H1 (cell line): ENCODE measurements around the gene LRRC49. TPM values are rescaled to one million over a fixed set of nuclear protein-coding genes. Genes with fewer than 3 reads are reported as not detected.
A peak's percentile ranks its signal among the peaks of the same experiment; 100 is the strongest.

Experiments used
- CTCF ChIA-PET: fragments of 300-600 bp; sonication (Branson Sonifier 250); formaldehyde crosslinking; loops from one replicate; lab custom pipeline; 2021; ENCODE audit not compliant: partially characterized antibody; lab: Charles Lee
- POLR2A ChIA-PET: fragments of 300-600 bp; sonication (Branson Sonifier 250); formaldehyde crosslinking; loops from one replicate; lab custom pipeline; 2021; ENCODE audit warnings: inconsistent platforms; ENCODE audit not compliant: partially characterized antibody; lab: Charles Lee
- DNase-seq, 2 experiments: peaks; one replicate each; pipeline versions ENCODE4 v3.0.0 to v3.0.0-alpha.2; 2010 to 2022; ENCODE audit warnings: low spot score in 2 of 2, low read depth in 1 of 2, mixed read lengths in 1 of 2
- FAIRE-seq: peaks from 2 replicates; lab custom pipeline; 2011; peaks lifted over from hg19 to GRCh38; lab: Jason Lieb, UNC
- H2AFZ ChIP-seq: 2 replicates; pipeline ENCODE4 v1.8.1; 2012; ENCODE audit warnings: low read length, inconsistent platforms
- H2AK5ac ChIP-seq: 2 replicates; pipeline ENCODE4 v1.6.1; 2013; ENCODE audit warnings: low read depth, low read length
- H2BK120ac ChIP-seq: replicated peaks from 2 replicates; pipeline ENCODE3; 2013; ENCODE audit warnings: low read depth, low read length, inconsistent platforms
- H2BK12ac ChIP-seq: 2 replicates; pipeline ENCODE4 v1.6.1; 2013; ENCODE audit warnings: low read depth, low read length
- H2BK15ac ChIP-seq: 2 replicates; pipeline ENCODE4 v1.6.1; 2013; ENCODE audit warnings: low read length
- H2BK20ac ChIP-seq: 2 replicates; pipeline ENCODE4 v1.6.1; 2013; ENCODE audit warnings: low read length
- H2BK5ac ChIP-seq: 2 replicates; pipeline ENCODE4 v1.6.1; 2013; ENCODE audit warnings: low read depth, low read length
- H3K14ac ChIP-seq: 2 replicates; pipeline ENCODE4 v1.6.1; 2013; ENCODE audit warnings: inconsistent platforms; ENCODE audit not compliant: insufficient read length
- H3K18ac ChIP-seq: 2 replicates; pipeline ENCODE4 v1.6.1; 2013; ENCODE audit warnings: low read length; ENCODE audit errors: extremely low read depth
- H3K23ac ChIP-seq: 2 replicates; pipeline ENCODE4 v1.6.1; 2013; ENCODE audit warnings: inconsistent platforms; ENCODE audit not compliant: insufficient read length
- H3K23me2 ChIP-seq: 2 replicates; pipeline ENCODE4 v1.6.1; 2013; ENCODE audit warnings: low read depth, low read length
- H3K27ac ChIP-seq: 2 replicates; pipeline ENCODE4 v1.6.1; 2011; ENCODE audit warnings: low read depth, low read length, inconsistent platforms
- H3K27me3 ChIP-seq, 4 experiments: replicated peaks in 1 of 4; 1 replicate in 1 of 4; 2 replicates in 3 of 4; pipeline versions ENCODE4 v1.6.1 to v1.8.1; 2011 to 2013; ENCODE audit warnings: low read length in 3 of 4, mild to moderate bottlenecking in 3 of 4, inconsistent platforms in 2 of 4, mixed read lengths in 2 of 4, moderate library complexity in 1 of 4; ENCODE audit not compliant: control insufficient read depth in 3 of 4, insufficient read depth in 3 of 4; ENCODE audit errors: extremely low read depth in 1 of 4
- H3K36me3 ChIP-seq, 4 experiments: 2 replicates each; pipeline versions ENCODE4 v1.6.1 to v1.8.1; 2011 to 2013; ENCODE audit warnings: mild to moderate bottlenecking in 4 of 4, low read length in 3 of 4, moderate library complexity in 2 of 4, control low read depth in 1 of 4, inconsistent platforms in 1 of 4; ENCODE audit not compliant: insufficient read depth in 4 of 4, control insufficient read depth in 2 of 4
- H3K4ac ChIP-seq: replicated peaks from 2 replicates; pipeline ENCODE3; 2013; ENCODE audit warnings: low read length, low read depth, mixed read lengths, inconsistent platforms; ENCODE audit not compliant: insufficient read length
- H3K4me1 ChIP-seq, 4 experiments: replicated peaks in 1 of 4; 1 replicate in 1 of 4; 2 replicates in 3 of 4; pipeline versions ENCODE4 v1.6.1 to v1.8.1; 2011 to 2013; ENCODE audit warnings: low read length in 3 of 4, inconsistent platforms in 2 of 4, mixed read lengths in 1 of 4; ENCODE audit not compliant: insufficient read depth in 4 of 4, control insufficient read depth in 3 of 4
- H3K4me2 ChIP-seq, 2 experiments: 2 replicates each; pipeline versions ENCODE4 v1.6.1 to v1.8.1; 2011 to 2013; ENCODE audit warnings: low read depth in 2 of 2, low read length in 2 of 2, control low read depth in 1 of 2, inconsistent platforms in 1 of 2, mild to moderate bottlenecking in 1 of 2; ENCODE audit not compliant: insufficient read depth in 1 of 2
- H3K4me3 ChIP-seq, 4 experiments: fragments of 200-600, 300-600 bp in 1 of 4; sonication (generic), shearing (Covaris generic), sonication (Bioruptor Twin) in 1 of 4; 2 replicates each; pipeline versions ENCODE4 v1.5.1 to v1.8.1; 2011 to 2016; ENCODE audit warnings: low read length in 4 of 4, low read depth in 3 of 4, control low read depth in 2 of 4, inconsistent platforms in 2 of 4, mild to moderate bottlenecking in 2 of 4, mixed read lengths in 1 of 4, moderate library complexity in 1 of 4; ENCODE audit not compliant: insufficient read depth in 2 of 4; ENCODE audit errors: extremely low read depth in 1 of 4
- H3K56ac ChIP-seq: replicated peaks from 2 replicates; pipeline ENCODE3; 2013; ENCODE audit warnings: low read depth, mild to moderate bottlenecking, mixed read lengths, low read length, inconsistent platforms; ENCODE audit not compliant: insufficient read length
- H3K79me1 ChIP-seq: 2 replicates; pipeline ENCODE4 v1.6.1; 2013; ENCODE audit warnings: low read depth, low read length, control low read depth
- H3K79me2 ChIP-seq, 2 experiments: 2 replicates each; pipeline versions ENCODE4 v1.6.1 to v1.8.1; 2012 to 2013; ENCODE audit warnings: low read length in 2 of 2, mild to moderate bottlenecking in 2 of 2, inconsistent platforms in 1 of 2; ENCODE audit not compliant: insufficient read depth in 2 of 2, control insufficient read depth in 1 of 2
- H3K9ac ChIP-seq, 4 experiments: replicated peaks in 1 of 4; 1 replicate in 1 of 4; 2 replicates in 3 of 4; pipeline versions ENCODE4 v1.6.1 to v1.8.1; 2011 to 2013; ENCODE audit warnings: low read depth in 3 of 4, low read length in 3 of 4, control low read depth in 2 of 4, mild to moderate bottlenecking in 2 of 4, moderate library complexity in 2 of 4, inconsistent platforms in 1 of 4; ENCODE audit errors: extremely low read depth in 1 of 4
- H3K9me3 ChIP-seq, 2 experiments: 2 replicates each; pipeline versions ENCODE4 v1.6.1 to v1.8.1; 2012 to 2013; ENCODE audit warnings: mild to moderate bottlenecking in 2 of 2, moderate library complexity in 2 of 2, control low read depth in 1 of 2, inconsistent platforms in 1 of 2, low read depth in 1 of 2, low read length in 1 of 2, mixed read lengths in 1 of 2; ENCODE audit not compliant: insufficient read depth in 2 of 2
- H4K20me1 ChIP-seq, 2 experiments: replicated peaks in 1 of 2; 2 replicates each; pipeline versions ENCODE3 to v1.8.1; 2011 to 2013; ENCODE audit warnings: inconsistent platforms in 2 of 2, low read length in 2 of 2, mild to moderate bottlenecking in 1 of 2; ENCODE audit not compliant: insufficient read depth in 2 of 2, control insufficient read depth in 1 of 2
- H4K5ac ChIP-seq: 2 replicates; pipeline ENCODE4 v1.6.1; 2013; ENCODE audit warnings: low read length, low read depth, mixed read lengths, inconsistent platforms; ENCODE audit not compliant: insufficient read length
- H4K8ac ChIP-seq: 2 replicates; pipeline ENCODE4 v1.8.0; 2013; ENCODE audit warnings: mild to moderate bottlenecking, moderate library complexity, low read length, inconsistent platforms; ENCODE audit not compliant: insufficient read depth; ENCODE audit errors: extremely low read depth
- H4K91ac ChIP-seq: replicated peaks from 2 replicates; pipeline ENCODE3; 2013; ENCODE audit warnings: low read length, mixed read lengths, inconsistent platforms; ENCODE audit not compliant: insufficient read length
- BACH1 ChIP-seq: IDR thresholded peaks from 2 replicates; pipeline ENCODE4 v1.6.1; 2012; ENCODE audit warnings: low read length, improper control_type of control experiment
- EP300 ChIP-seq, 2 experiments: IDR thresholded peaks; 1 replicate in 1 of 2; 2 replicates in 1 of 2; pipeline ENCODE4 v1.6.1; 2011 to 2012; ENCODE audit warnings: low read depth in 2 of 2, low read length in 2 of 2, mild to moderate bottlenecking in 2 of 2, borderline replicate concordance in 1 of 2, inconsistent platforms in 1 of 2, moderate library complexity in 1 of 2
- JUN ChIP-seq: IDR thresholded peaks from 2 replicates; pipeline ENCODE4 v1.6.1; 2011; ENCODE audit warnings: low read depth, mild to moderate bottlenecking, improper control_type of control experiment, low read length
- MAFK ChIP-seq: IDR thresholded peaks from 2 replicates; pipeline ENCODE4 v1.6.1; 2012; ENCODE audit warnings: low read depth, mild to moderate bottlenecking, improper control_type of control experiment, low read length
- TAF1 ChIP-seq: IDR thresholded peaks from 2 replicates; pipeline ENCODE4 v1.6.1; 2011; ENCODE audit warnings: mild to moderate bottlenecking, low read depth, low read length
- TAF7 ChIP-seq: optimal IDR thresholded peaks from 2 replicates; pipeline ENCODE3; 2011; ENCODE audit warnings: low read depth, mild to moderate bottlenecking, inconsistent platforms, low read length, moderate library complexity, borderline replicate concordance
- whole genome bisulfite sequencing, 2 experiments: shearing (Covaris generic) in 1 of 2; methylation state at CpG; one replicate each; pipeline versions ENCODE4 v1.1.6 to v1.1.7; 2013 to 2015; ENCODE audit warnings: low lambda C conversion rate in 2 of 2, mixed read lengths in 2 of 2, inconsistent platforms in 1 of 2, low coverage in 1 of 2, missing lambda C conversion rate in 1 of 2; ENCODE audit not compliant: insufficient replicate concordance in 2 of 2, insufficient coverage in 1 of 2, insufficient read length in 1 of 2; ENCODE audit errors: extremely low coverage in 1 of 2, missing lambda C conversion rate in 1 of 2; 5-methylcytosine and 5-hydroxymethylcytosine counted together
- polyA plus RNA-seq, 7 experiments: library from polyadenylated mRNA; depleted of rRNA in 3 of 7; stranded (reverse) in 5 of 7; unstranded in 2 of 7; fragments of >200 nt in 5 of 7; fragments of 200-250 nt in 2 of 7; gene quantifications; 1 replicate in 5 of 7; 2 replicates in 1 of 7; 4 replicates in 1 of 7; pipeline versions ENCODE4 v1.2.1 to v1.2.3, GENCODE V29; 2011 to 2013; ENCODE audit warnings: missing spikeins in 2 of 7, mixed read lengths in 2 of 7
- total RNA-seq: library from RNA; stranded (reverse); fragmentation: NEBNext Ultra II Directional; extraction: Animal tissue kit (Norgen Biotek cat#: 25700); gene quantifications from 2 replicates; pipeline ENCODE4 v1.2.1, GENCODE V29; 2021
- TF ChIP-seq, protein P1 (sequence below): IDR thresholded peaks from 2 replicates; pipeline ENCODE4 v1.6.1; 2011; ENCODE audit warnings: low read depth, mild to moderate bottlenecking, low read length; ENCODE audit not compliant: insufficient read depth
- TF ChIP-seq, protein P2 (sequence below): IDR thresholded peaks from 2 replicates; pipeline ENCODE4 v1.6.1; 2012; ENCODE audit warnings: inconsistent platforms

The LRRC49 gene
- total and polyA plus RNA-seq, 2 of the 8 experiments (the other 6 are each of a cell fraction or from before 2014, with no cell fraction given) = 5.0 to 10.4 TPM

DNA sequence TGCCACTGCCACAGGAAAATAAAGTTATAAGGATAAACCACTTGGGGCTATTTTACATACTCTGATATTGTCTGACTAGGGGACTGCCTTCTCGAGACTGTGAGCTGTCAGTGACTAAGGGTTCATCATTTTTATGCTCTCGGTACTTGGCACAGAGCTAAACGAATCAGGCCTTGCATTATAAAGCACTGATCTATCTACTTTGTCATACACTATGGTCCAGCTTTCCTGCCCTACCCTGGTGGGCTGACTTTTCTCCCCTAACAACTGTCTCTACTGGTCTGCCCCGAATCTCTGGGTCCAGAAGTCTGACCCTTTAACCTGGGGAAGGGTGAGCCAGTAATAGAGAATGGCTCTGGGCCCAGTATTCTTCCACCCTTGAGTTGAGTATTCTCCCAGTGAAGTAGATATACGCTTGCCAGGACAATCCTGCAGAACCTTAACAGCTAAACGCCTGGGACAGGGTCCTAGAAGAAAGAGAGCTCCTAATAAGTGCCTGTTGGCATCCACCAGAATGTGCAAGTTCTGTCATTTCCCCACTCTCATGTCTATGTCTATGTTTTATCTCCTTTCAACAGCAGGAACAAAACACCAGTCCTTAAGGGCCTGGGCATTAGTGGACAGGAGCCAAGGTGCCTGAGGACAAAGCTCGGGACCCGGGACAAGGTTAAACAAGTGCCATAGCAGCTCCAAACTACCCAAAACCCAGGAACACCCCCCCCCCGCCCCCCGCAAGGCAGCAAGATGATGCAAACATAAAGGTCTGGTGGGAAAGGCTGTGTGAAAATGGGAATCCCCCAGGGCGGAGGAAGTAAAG is 39.9 kb upstream of the LRRC49 start:
- POLR2A ChIA-PET = interaction anchor here (0.8 to 2.4 kb wide), 6 partner anchors 9 to 353 kb away, joined by 3 to 10 read pairs (median 4); partner anchors contain the start of gene THAP10
- CTCF ChIA-PET = interaction anchor here (0.6 to 2.7 kb wide), 6 partner anchors 14 to 27 kb away, joined by 3 to 13 read pairs (median 4); no protein-coding TSS in a partner anchor
- H3K14ac ChIP-seq = no peak overlapping the region
- H3K27ac ChIP-seq = 0 out of 2 replicates have a peak overlapping the region, but pooled peaks have one; percentile 19
- H3K79me1 ChIP-seq = no peaks in the 10 kb centered on the region
- peak overlapping the region; percentile 19; the same call in 1 of the 2 replicates for H2BK12ac ChIP-seq
- H4K20me1 ChIP-seq = no peaks in the 10 kb centered on the region
- no peaks in the 10 kb centered on the region for H3K9me3 ChIP-seq
- H2AK5ac ChIP-seq = no peak overlapping the region
- H3K18ac ChIP-seq = peak overlapping the region; percentile 33; the same call in 1 of the 2 replicates
- TF ChIP-seq MAFK (no peak), BACH1 (no peak), EP300 (IDR thresholded peaks at IDR 0.05; ENCODE audit: borderline replicate concordance in 1 of 2, low read depth in 2 of 2, low read length in 2 of 2) (no peak), TAF1 (no peak), TAF7 (no peak), JUN (no peak)
- TF ChIP-seq, protein P1, sequence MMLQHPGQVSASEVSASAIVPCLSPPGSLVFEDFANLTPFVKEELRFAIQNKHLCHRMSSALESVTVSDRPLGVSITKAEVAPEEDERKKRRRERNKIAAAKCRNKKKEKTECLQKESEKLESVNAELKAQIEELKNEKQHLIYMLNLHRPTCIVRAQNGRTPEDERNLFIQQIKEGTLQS = no peak
- TF ChIP-seq, protein P2, sequence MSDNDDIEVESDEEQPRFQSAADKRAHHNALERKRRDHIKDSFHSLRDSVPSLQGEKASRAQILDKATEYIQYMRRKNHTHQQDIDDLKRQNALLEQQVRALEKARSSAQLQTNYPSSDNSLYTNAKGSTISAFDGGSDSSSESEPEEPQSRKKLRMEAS = no peak
- peak overlapping the region; percentile 70 to 80 (median 73) for H3K4me3 ChIP-seq
- H3K79me2 ChIP-seq = peaks cover 0 to 9% of the 10 kb centered on the region in 2 experiments; a peak in 1 of 4 replicates
- no peak overlapping the region for H2BK15ac ChIP-seq
- H3K23me2 ChIP-seq = peaks cover 10% of the 10 kb centered on the region; the same call in 1 of the 2 replicates
- no peaks in the 10 kb centered on the region for H3K36me3 ChIP-seq
- no peak for DNase-seq
- peaks cover 3 to 8% (median 5%) of the 10 kb centered on the region in 4 experiments; a peak in 4 of 7 replicates for H3K4me1 ChIP-seq
- peak overlapping the region; percentile 36 to 90 for H3K4me2 ChIP-seq
- no peak overlapping the region for H3K23ac ChIP-seq
- no peak overlapping the region for H4K8ac ChIP-seq
- 0 out of 2 replicates have a peak overlapping the region, but pooled peaks have one; percentile 79 for H2AFZ ChIP-seq
- peak overlapping the region; percentile 16 for H3K4ac ChIP-seq
- no peak overlapping the region for H2BK20ac ChIP-seq
- no peak overlapping the region for H2BK5ac ChIP-seq
- no peak for FAIRE-seq
- no peak overlapping the region for H4K5ac ChIP-seq
- H3K9ac ChIP-seq = peak overlapping the region in 2 of 4 experiments; percentile 3 to 26; a peak in 1 of 7 replicates
- H4K91ac ChIP-seq = no peak overlapping the region
- H3K56ac ChIP-seq = no peak overlapping the region
- peak overlapping the region; percentile 71 for H2BK120ac ChIP-seq
- whole genome bisulfite sequencing, 2 experiments = 55% methylated on average over 11 of the region's 11 CpGs; no CpG with 5 or more reads in 1 of the 2 experiments
- H3K27me3 ChIP-seq = 0 out of 7 replicates have a peak, but pooled peaks cover 0 to 3% (median 0%) of the 10 kb centered on the region in 4 experiments
